Hematopoietic multipotent progenitor cell treated with erythropoietin and hydrocortisone succinate and interleukin-3 and kit ligand, for 8 days (in vitro differentiated cells): Measurements from ENCODE around the gene CSDE1.

Experiments
- DNase-seq: peaks from one replicate; pipeline ENCODE4 v3.0.0-alpha.2; 2015

CSDE1 gene

GRCh38 chr1:114700036-114700600, 57.7 kb downstream of the CSDE1 start:
- no peak for DNase-seq

- no peak for DNase-seq
These were observed 61.0 kb downstream of the CSDE1 start for GRCh38 chr1:114696810-114697209.

DNA sequence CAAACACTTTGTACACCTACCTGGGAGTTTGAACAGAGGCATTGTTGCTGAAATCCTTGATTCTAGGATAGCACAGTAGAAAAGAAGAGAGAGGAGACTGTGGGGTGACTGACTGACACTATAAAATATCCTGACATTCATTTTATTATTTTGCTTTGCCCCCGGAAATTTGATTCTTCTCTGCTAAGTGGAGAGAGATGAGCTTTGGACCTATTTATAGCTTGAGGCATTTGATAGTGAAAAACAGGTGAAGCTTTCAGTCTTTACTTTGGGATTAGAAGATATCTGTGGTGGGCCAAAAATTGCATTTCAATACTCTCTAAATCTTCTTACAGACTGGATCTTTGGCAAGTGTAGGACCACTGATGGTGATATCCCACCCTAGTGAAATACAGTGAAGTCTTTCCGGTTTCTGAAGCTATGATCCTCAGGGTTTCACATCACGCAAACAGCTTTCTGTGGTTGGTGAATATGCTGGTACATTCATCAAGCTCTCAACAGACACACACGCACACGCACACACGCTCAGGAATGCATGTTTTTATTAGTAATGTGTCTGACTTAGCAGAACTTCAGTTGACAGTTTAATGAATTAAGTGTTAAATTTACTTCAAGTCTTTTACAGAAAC, 62.2 kb downstream of the CSDE1 start, which contains the start of gene AMPD1:
Gene AMPD1 (minus strand): TSS at position 117 of the 629 bp plus-strand sequence. CDS start 75 bp downstream, at position 42.
- no peak for DNase-seq

DNA sequence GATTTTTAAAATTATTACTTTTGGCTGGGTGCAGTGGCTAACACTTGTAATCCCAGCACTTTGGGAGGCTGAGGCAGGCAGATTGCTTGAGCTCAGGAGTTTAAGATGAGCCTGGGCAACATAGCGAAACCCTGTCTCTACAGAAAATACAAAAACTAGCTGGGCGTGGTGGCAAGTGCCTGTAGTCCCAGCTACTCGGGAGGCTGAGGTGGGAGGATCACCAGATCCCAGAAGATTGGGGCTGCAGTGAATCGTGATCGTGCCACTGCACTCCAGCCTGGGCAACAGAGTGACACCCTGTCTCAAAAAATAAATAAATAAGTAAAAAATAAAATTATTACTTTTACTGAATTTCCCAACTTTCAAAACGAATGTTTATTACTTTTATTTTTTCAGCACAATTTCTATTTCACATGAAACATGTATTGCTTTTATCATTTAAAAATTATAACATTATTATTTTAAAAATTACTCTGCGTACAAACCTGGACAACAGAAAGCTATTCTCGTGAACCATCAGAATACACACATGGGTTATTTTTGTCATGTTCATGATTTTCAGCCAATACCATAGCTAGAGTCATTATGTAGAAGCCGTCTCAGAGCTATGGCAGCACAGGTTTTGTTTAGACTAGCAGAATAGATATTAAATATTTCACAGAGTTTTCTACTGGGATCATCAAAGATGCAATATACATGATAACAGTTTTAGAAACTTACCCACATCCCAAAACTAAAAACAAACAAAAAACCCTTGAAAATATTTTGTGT, 63.1 kb downstream of the CSDE1 start:
- no peak for DNase-seq

DNA sequence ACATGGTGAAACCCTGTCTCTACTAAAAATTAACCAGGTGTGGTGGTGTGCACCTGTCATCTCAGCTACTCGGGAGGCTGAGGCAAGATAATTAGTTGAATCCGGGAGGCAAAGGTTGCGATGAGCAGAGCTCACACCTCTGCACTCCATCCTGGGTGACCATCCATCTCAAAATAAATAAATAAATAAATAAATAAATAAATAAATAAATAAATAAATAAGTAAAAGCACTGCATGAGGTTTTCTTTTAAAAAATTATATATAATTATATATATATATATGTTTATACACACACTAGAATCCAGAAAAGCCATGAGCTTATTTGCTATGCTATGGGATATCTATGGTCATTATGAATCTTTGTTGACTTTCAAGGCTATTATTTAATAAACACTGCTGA, 64.8 kb downstream of the CSDE1 start:
- DNase-seq = no peak

GRCh38 chr1:114691061-114691460, 66.7 kb downstream of the CSDE1 start:
- DNase-seq = no peak

- no peak for DNase-seq
These were observed 67.6 kb downstream of the CSDE1 start for GRCh38 chr1:114690148-114690547.

DNA sequence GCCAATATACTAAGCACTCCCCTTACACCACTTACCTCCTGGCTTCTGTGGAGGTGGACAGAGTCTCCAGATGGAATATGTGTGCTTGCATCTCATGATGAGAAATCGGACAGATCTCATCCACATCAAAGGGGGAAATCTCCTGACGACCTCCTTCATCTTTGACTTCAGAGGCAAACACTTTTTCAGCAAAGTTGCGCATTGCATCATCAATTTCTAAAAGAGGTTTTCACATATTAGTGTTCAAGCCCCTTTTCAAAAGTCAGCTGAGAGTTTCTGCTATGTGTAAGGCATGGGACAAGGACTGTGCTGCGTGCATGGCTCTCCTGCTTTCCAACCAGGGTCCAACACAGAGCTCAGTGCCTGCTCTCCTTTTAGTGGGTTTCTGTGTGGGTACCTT, 69.3 kb downstream of the CSDE1 start:
- no peak for DNase-seq

DNA sequence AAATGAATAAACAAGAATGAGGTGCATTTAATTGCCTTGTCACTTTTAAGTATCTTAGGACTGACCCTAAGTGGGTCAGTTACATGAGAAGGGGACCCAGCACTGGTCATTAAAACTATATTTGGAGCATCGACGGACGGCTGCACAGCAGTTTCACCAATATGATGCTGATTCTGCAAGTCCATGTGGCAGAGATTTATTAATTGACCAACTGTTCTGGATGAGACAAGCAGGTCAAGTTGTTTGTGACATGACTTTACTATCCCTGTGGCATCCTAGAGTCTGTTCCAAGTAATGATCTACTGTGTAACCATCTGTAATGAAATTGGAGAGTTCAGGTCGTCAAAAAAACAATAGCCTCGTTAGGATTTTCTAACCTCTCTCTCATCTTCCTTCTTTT, 71.9 kb downstream of the CSDE1 start:
- DNase-seq = no peak

DNA sequence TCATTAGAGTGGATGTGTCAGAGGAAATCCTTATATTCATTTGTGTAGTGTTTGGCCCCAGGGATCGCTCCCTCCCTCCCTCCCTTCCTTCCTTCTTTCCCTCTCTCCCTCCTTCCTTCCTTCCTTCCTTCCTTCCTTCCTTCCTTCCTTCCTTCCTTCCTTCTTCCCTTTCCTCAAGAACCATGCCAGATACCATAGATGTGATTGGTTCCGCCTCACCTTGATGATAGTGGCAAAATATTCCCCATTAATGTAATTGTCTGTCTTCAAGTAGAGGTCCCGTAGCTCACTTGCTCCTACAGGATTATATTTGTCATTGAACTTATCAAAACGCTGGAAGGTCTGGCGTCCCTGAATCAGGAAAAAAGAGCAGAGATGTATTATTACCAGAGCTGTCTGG, 80.1 kb downstream of the CSDE1 start:
- no peak for DNase-seq

GRCh38 chr1:114676115-114676514, 81.7 kb downstream of the CSDE1 start:
- no peak for DNase-seq

GRCh38 chr1:114671939-114672275, 85.9 kb downstream of the CSDE1 start:
- DNase-seq = no peak

DNA sequence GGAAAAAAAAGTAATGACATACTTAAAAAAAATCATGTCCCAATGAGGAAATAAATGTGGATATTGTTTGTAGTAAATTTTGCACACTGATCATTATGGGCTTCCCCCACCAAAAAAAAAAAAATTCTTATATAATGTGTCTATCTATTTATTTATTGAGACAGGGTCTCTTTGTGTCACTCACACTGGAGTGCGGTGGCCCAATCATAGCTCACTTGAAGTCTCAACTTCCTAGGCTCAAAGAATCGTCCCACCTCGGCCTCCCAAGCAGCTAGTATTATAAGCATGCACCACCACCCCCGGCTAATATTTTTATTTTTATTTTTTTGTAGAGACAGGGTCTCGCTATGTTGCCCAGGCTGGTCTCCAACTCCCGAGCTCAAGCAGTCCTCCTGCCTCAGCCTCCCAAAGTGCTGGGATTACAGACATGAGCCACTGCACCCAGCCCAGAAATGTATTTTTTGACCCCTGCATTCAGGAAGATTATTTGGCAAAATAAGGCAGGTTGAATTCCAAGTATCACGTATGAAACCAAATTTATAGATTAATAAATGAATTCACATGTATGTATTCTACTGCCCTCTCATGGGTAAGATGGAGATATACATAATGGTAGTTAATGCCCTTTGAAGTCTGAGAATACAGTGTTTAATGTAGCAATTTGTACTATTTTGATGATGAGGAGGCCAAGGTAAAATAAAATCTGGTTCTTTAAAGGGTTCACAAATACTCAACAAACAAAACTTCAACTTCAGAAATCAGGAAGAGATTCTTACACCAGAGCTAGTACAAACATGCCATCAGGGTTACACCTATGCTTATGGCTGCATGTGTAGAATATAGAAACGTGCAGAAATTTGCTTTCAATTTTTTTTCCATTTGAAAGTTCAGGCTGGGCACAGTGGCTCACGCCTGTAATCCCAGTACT, 86.5 kb downstream of the CSDE1 start:
- peak; percentile 28 for DNase-seq

DNA sequence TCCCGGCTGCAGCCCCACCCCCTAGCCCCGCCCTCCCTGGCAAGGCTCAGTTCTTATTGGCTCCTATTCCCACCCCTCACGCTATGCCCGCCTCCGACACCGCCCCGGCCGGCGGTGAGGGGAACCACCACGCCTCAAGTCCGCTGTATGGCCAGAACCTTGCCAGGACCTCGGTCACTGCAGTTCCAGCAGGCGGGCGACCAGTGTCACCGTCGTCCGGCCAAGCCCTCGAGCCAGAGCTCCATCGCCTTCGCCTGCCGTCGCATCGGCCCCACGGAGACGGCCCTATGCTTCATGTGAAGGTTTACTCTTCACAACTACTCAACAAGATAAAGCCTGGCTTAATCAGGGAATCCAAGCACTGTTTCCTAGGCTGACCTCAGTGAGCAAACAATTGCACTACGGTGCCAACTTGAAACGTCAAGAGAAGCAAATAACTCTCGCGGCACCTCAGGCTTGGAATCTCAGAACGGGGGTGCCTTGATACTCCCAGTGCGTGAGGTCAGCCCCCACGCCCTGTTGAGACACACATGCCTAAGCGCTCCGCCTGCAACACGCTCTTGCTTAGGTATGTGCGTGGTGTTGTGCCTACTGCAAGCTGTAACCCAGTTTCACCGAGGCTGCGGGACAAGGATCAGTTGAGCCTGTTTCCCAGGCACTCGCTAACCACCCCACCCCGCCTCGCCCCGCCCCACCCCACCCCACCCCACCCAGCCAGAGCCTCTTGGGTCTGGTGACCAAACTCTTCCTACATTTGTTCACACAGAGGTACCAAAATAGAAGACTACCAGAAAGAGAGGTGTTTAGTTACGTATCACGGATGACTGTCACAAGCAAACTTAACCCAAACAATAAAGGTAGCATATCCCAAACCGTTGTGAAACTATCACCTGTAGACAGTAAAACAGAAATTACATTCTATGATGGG, 87.4 kb downstream of the CSDE1 start:
- peak; percentile 81 for DNase-seq

DNA sequence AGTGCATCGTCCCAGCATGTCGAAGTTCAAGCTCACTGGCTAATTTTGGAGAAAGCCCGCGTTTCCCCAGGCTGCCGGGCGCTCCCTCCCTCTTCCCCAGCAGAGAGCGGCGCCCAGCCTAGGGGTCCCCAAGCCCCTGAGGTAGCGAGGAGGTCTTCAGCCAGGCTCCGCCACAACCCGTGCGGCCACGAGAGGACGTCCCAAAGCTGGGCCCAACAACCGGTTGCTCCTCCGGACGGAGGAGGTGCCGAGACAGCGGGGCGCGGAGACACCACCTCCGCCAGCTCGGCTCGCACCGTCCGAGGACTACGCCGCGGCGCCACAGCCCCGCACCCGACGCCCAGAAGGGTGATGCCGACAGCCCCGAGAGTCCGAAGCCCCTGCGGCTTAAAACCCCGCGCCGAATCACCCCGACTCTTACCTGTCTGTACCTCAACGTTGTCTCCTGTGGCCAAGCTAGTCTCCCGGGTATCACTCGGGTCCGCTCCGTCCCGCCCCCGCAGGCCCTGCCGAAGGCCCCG, 88.2 kb downstream of the CSDE1 start, which contains the start of gene DENND2C:
Gene DENND2C (minus strand): TSS at position 488 of the 521 bp plus-strand sequence. CDS start 44,065 bp downstream, outside the sequence.
- DNase-seq = no peak

DNA sequence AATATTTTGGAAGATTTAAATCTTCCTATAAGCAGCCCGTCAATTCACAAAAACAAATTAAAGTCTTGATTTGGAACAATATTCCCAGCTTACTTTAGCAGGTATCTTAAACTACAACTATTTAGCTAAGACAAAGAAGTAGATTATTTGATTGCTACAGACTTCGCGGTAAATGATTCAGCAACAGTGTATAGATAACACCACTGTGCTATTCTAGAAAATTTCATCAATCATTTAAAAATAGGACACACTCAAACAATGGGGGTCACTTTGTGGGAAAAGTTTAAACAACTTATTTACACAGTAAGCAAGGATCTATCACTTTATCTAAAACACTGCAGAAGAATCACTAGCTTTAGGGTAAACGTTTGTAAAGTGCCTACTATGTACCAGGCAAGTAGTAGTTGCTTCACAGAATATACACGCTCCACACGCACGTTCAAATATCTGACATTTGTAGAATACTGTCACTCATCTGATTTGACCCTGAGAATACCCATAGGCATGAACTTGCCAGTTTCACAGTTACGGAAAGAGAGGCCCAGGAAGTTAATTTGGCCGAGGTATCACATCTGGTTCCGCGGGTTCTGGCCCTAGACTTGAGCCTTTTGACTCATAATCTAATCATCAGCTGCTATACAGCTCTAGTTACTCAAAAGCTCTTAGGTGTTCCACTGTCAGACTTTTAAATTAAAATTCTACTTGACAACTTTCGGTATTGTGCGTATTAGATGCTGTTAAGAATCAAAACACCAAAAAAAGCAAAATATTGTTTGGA, 88.8 kb downstream of the CSDE1 start:
- DNase-seq = no peak

- no peak for DNase-seq
These were observed 89.4 kb downstream of the CSDE1 start for GRCh38 chr1:114668373-114668772.

- no peak for DNase-seq
These were observed 90.8 kb downstream of the CSDE1 start for GRCh38 chr1:114666954-114667353.
